Fibroblast of lung (primary cell): ENCODE results near the gene KIF25.

Source experiments
- EZH2 ChIP-seq: IDR thresholded peaks from 2 replicates; pipeline ENCODE4 v1.5.1; 2012; ENCODE audit warnings: low read length, control low read depth, mild to moderate bottlenecking; ENCODE audit errors: missing control alignments
- TF ChIP-seq, protein P1 (sequence below), 2 donors: IDR thresholded peaks in 1 of 2; conservative IDR thresholded peaks in 1 of 2; 1 replicate in 1 of 2; 2 replicates in 1 of 2; pipeline ENCODE4 v1.5.1; 2011 to 2012; ENCODE audit warnings: low read length in 2 of 2, control low read depth in 1 of 2, inconsistent platforms in 1 of 2, low read depth in 1 of 2, mild to moderate bottlenecking in 1 of 2

DNA sequence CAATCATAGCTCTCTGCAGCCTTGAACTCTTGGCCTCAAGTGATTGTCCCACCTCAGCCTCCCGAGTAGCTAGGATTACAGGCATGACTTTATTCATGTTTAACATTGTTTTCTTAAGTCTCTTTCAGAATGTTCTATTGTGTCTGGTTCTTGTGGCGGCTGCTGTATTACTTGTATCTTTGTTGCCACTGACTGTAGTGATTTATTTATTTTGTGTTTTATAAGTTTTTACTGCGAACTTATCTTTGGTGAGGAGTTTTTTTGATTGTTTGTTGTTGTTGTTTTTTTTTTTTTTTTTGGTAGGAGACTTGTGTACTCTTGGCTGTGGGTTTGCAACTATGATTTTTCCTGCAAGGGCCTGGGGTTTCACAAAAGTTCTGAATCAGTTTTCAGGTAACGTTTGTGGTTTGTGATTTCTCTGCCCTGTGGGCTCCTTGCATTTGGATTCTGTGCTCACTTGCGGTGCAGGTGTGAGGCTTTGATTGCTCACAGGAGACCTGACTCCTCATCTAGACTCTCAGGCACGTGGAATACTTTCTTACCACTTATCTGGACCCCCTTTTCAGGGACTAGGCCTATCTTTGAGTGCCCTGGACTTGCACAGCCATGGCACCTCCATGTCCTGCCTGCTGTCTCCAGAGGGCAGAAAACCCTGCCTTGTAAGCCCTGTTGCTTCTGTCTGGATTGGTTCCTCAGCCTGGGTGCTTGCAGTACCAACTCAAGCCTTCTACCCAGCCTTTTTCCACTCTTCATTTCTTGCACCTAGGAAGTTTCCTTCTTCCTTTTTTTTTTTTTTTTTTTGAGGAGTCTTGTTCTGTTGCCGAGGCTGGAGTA lies 25.2 kb downstream of the KIF25 start:
- TF ChIP-seq EZH2: no peak
- TF ChIP-seq, protein P1, sequence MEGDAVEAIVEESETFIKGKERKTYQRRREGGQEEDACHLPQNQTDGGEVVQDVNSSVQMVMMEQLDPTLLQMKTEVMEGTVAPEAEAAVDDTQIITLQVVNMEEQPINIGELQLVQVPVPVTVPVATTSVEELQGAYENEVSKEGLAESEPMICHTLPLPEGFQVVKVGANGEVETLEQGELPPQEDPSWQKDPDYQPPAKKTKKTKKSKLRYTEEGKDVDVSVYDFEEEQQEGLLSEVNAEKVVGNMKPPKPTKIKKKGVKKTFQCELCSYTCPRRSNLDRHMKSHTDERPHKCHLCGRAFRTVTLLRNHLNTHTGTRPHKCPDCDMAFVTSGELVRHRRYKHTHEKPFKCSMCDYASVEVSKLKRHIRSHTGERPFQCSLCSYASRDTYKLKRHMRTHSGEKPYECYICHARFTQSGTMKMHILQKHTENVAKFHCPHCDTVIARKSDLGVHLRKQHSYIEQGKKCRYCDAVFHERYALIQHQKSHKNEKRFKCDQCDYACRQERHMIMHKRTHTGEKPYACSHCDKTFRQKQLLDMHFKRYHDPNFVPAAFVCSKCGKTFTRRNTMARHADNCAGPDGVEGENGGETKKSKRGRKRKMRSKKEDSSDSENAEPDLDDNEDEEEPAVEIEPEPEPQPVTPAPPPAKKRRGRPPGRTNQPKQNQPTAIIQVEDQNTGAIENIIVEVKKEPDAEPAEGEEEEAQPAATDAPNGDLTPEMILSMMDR (conservative IDR thresholded peaks at IDR 0.05 in 1 of 2, IDR thresholded peaks at IDR 0.05 in 1 of 2; ENCODE audit: low read depth in 1 of 2, low read length in 2 of 2): no peak
